NT2/D1 (cell line): ENCODE data around the gene HOXC10.

Experiments used
- DNase-seq: peaks from one replicate; pipeline ENCODE4 v3.0.0-alpha.2; 2011; ENCODE audit warnings: low read depth, low spot score
- H3K27me3 ChIP-seq: 2 replicates; pipeline ENCODE4 v1.6.0; 2011; ENCODE audit warnings: mild to moderate bottlenecking; ENCODE audit not compliant: insufficient read length, insufficient read depth
- H3K36me3 ChIP-seq: 2 replicates; pipeline ENCODE4 v1.6.1; 2011; ENCODE audit warnings: mild to moderate bottlenecking, low read length, mixed read lengths; ENCODE audit not compliant: insufficient read depth, insufficient read length
- H3K4me1 ChIP-seq: 2 replicates; pipeline ENCODE4 v1.5.1; 2011; ENCODE audit not compliant: insufficient read depth, insufficient read length
- H3K4me3 ChIP-seq: 2 replicates; pipeline ENCODE4 v1.5.1; 2011; ENCODE audit warnings: low read depth; ENCODE audit not compliant: insufficient read length
- H3K9ac ChIP-seq: 2 replicates; pipeline ENCODE4 v1.6.0; 2011; ENCODE audit warnings: low read depth; ENCODE audit not compliant: insufficient read length
- H3K9me3 ChIP-seq: 2 replicates; pipeline ENCODE4 v1.5.1; 2011; ENCODE audit warnings: mild to moderate bottlenecking, low read length; ENCODE audit not compliant: insufficient read depth
- SUZ12 ChIP-seq: IDR thresholded peaks from 2 replicates; pipeline ENCODE4 v1.6.1; 2011; ENCODE audit not compliant: insufficient read length, insufficient read depth; ENCODE audit errors: extremely low read depth
- YY1 ChIP-seq: IDR thresholded peaks from 2 replicates; pipeline ENCODE4 v1.6.1; 2011; ENCODE audit not compliant: insufficient read length, insufficient read depth
- ZNF274 ChIP-seq: IDR thresholded peaks from 2 replicates; pipeline ENCODE4 v1.6.1; 2011; ENCODE audit warnings: mild to moderate bottlenecking, low read depth, low read length

Gene HOXC10

GRCh38 chr12:53996240-53997203 is 11.6 kb downstream of the HOXC10 start:
- H3K4me3 ChIP-seq, result no peak overlapping the region
- peaks cover 100% of the 10 kb centered on the region for H3K27me3 ChIP-seq

DNA sequence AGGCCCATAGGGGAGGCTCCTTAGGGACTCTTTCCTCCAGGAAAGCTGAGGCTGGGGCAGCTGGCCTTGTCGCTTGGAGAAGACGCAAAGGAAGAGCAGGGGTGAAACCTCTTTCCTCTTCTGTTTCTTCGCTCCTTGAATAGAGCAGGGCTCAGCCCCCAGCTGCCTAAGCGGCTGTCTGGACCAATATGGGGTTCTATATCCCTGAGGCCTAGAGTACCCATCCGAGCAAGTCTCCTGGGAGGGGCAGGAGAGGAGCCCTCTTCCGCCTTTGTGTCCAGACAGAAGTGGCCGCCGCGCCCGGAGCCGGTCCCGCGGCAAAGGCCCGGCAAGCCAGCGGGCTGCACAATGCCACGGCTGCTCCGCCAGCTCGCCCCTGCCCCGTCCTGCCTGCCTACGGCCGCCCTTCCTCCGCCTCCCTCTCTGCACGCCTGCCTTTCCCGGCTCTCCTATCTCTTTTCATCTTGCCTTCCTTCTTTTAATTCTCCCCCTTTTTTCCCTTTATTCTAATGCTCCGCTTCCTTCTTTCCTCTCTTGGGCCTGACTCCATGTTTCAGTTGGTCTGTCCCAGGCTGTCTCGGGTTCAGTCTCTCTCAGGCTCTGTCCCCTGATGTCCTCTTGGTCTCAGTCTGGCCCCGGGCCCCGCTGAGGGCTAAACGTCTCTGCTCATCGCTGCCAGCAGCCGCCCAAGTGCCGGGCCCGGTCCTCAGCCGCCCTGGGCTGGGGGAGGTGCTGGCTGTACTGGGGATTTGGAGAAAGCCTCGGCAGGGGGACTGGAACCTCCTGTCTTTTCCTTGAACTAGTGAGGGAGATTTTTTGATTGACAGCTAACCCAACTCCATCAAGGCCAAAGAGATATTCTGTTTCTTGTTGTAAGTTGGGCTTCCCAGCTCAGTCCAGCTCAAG is 12.5 kb downstream of the HOXC10 start:
- Histone ChIP-seq H3K36me3 (no peaks in the 10 kb centered on the region), H3K9ac (no peak overlapping the region), H3K27me3 (peaks cover 100% of the 10 kb centered on the region), H3K9me3 (no peaks in the 10 kb centered on the region), H3K4me3 (no peak overlapping the region), H3K4me1 (peaks cover 27% of the 10 kb centered on the region)
- DNase-seq, result no peak
- TF ChIP-seq YY1 (no peak), ZNF274 (no peak), SUZ12 (peak; percentile 97)

More at GRCh38 chr12:53996240-53997203, 11.6 kb downstream of the HOXC10 start:
- Histone ChIP-seq H3K36me3 (no peaks in the 10 kb centered on the region), H3K9ac (peak overlapping the region; percentile 18), H3K4me1 (peaks cover 27% of the 10 kb centered on the region), H3K9me3 (no peaks in the 10 kb centered on the region)
- no peak for DNase-seq
- no peak for TF ChIP-seq ZNF274
- peak; percentile 87 for TF ChIP-seq SUZ12

DNA sequence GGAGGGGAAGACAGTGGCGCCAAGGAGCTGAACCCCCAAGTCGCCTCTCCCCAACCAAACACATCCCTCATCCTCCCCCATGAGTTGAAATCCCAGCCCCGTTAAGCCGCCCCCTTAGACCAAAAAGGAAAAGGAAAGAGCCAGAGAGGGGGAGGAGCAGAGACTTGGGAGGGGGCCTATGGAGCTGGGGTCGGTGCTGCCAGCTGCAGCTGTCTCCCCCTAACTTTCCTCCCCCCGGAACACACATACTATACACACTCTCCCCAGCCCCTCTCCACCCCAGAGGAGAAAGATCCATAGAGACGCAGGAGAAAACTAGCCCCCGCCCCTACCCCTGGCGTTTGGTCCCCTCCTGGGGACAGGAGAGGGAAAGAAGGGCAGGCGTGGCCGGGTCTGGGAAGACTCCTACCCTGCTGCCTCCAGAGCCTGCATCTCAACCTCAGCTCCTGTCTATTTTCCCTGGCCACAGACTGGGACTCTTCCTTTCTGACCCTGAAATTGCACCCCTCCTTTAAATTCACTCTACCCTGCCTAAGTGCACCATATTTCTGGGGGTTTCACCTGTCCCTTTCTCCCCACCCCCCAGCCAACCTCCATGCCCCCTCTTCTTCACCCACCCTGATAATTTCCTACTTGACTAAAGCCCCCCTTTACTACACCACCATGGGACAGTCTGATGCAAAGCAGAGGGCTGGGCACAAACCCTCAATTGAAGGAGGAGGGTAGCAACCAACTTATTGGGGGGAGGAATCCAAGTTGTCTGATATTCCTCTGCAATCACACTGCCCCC is 13.4 kb downstream of the HOXC10 start:
- TF ChIP-seq SUZ12 (no peak), YY1 (no peak), ZNF274 (no peak)
- DNase-seq, result no peak
- Histone ChIP-seq H3K9me3 (no peaks in the 10 kb centered on the region), H3K36me3 (no peaks in the 10 kb centered on the region), H3K27me3 (peaks cover 100% of the 10 kb centered on the region), H3K4me1 (peaks cover 27% of the 10 kb centered on the region), H3K9ac (no peak overlapping the region), H3K4me3 (no peak overlapping the region)

DNA sequence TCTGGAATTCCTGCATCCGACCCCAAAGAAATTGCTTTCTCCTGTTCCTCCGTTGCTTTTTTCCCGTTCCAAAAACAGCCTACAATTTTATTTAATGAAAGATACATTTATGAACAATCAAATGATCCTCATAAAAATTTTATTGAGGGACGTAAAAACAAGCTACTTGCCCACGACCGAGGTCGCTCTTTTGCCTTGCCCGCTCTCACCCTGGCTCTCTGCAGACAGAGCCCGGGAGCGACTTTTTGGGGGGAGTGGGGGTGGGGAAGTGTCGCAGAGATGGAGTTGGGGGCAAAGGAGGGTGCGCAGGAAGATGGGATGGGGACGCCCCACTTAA is 13.9 kb downstream of the HOXC10 start:
- TF ChIP-seq YY1 (no peak), ZNF274 (no peak), SUZ12 (no peak)
- Histone ChIP-seq H3K27me3 (peaks cover 100% of the 10 kb centered on the region), H3K9ac (no peak overlapping the region), H3K9me3 (no peaks in the 10 kb centered on the region), H3K4me3 (no peak overlapping the region), H3K36me3 (no peaks in the 10 kb centered on the region), H3K4me1 (peaks cover 27% of the 10 kb centered on the region)
- DNase-seq, result no peak

DNA sequence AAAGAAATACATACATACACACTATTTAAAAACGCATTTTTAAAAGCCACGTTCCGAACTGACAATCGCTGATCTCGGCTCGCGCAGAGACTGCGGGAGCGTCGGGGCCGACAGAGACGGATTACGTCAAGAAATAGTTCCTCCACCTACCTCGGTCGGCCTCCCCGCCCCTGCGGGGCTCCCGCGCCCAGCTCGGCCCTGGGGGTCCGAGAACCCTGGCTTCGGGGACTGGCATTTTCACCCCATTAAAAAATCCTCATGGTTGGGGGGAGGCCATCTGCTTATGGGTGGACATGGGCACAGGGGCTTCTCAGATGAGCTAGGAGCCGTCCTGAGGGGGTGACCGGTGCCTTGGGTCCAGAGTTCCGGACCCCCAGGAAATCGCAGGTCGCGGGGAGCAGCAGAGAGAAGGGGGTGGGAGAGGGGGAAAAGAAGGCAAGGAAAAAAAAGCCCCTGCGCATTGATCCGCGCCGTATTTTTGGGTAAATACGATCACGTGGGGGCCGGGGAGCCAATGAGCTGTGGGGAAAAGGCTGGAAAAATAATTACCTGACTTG is 14.7 kb downstream of the HOXC10 start:
- Histone ChIP-seq H3K4me3 (peak overlapping the region; percentile 42), H3K27me3 (peaks cover 100% of the 10 kb centered on the region)
- no peak for DNase-seq

DNA sequence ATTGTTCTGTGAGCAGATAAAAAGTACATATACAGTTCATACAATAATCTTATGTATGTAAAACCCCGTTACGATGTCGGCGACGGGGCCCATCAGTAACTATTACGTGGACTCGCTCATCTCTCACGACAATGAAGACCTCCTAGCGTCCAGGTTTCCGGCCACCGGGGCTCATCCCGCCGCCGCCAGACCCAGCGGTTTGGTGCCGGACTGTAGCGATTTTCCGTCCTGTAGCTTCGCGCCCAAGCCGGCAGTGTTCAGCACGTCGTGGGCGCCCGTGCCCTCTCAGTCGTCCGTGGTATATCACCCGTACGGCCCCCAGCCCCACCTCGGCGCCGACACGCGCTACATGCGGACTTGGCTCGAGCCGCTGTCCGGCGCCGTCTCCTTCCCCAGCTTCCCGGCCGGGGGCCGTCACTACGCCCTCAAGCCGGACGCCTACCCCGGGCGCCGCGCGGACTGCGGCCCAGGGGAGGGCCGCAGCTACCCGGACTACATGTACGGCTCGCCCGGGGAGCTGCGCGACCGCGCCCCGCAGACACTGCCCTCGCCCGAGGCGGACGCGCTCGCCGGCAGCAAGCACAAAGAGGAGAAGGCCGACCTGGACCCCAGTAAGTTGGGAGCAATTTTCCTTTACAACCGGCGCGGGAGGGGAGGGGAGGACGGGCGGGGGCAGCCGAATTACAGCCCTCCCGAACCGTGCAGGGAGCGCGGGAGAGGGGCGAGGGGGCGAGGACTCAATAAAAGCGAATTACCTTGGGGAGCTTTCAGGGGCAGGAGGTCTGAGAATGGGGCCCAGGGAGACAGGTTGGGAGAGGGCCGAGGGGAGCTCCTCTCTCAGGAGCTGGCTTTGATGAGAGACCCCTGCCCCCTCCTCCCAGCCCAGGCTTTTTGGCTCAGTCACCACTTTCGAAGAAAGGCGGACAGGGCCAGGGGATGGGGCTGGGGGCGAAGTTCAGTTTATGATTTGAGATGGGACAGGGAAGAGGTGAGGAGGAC is 15.5 kb downstream of the HOXC10 start, which contains the start of gene HOXC9:
HOXC9 (plus strand) TSS at position 46 of the 999 bp plus-strand sequence; CDS start at position 74, 28 bp downstream.
- TF ChIP-seq SUZ12 (peak; percentile 99), YY1 (no peak), ZNF274 (no peak)
- no peak for DNase-seq
- peaks cover 21% of the 10 kb centered on the region for H3K4me1 ChIP-seq
- peak within 1 kb of the TSS; percentile 24 for H3K9ac ChIP-seq
- no peaks in the 10 kb centered on the region for H3K9me3 ChIP-seq
- peak within 1 kb of the TSS; percentile 42 for H3K4me3 ChIP-seq
- H3K36me3 ChIP-seq, result no peaks in the 10 kb centered on the region
- peaks cover 100% of the 10 kb centered on the region for H3K27me3 ChIP-seq

More for the DNA sequence above, 14.7 kb downstream of the HOXC10 start:
- Histone ChIP-seq H3K36me3 (no peaks in the 10 kb centered on the region), H3K9me3 (no peaks in the 10 kb centered on the region), H3K4me1 (peaks cover 24% of the 10 kb centered on the region), H3K9ac (no peak overlapping the region)
- TF ChIP-seq YY1 (no peak), ZNF274 (no peak), SUZ12 (no peak)
